H9 (cell line): ENCODE results near the gene MAPK8. TPM values are rescaled to one million over a fixed set of nuclear protein-coding genes. Genes with fewer than 3 reads are reported as not detected.

ENCODE experiments used
- DNase-seq: peaks from one replicate; pipeline ENCODE4 v3.0.0-alpha.2; 2017
- H2AFZ ChIP-seq: one replicate; pipeline ENCODE4 v1.6.1; 2013; ENCODE audit warnings: mild to moderate bottlenecking, low read length, control low read depth, moderate library complexity
- H2AK5ac ChIP-seq: 2 replicates; pipeline ENCODE4 v1.6.1; 2013; ENCODE audit warnings: low read length, control low read depth, mixed read lengths; ENCODE audit not compliant: insufficient read length
- H2BK120ac ChIP-seq: one replicate; pipeline ENCODE4 v1.6.1; 2013; ENCODE audit warnings: low read depth, mild to moderate bottlenecking, low read length, control low read depth, inconsistent platforms; ENCODE audit not compliant: poor library complexity, severe bottlenecking
- H2BK12ac ChIP-seq: 2 replicates; pipeline ENCODE4 v1.6.1; 2013; ENCODE audit warnings: low read length, control low read depth, mixed read lengths, low read depth; ENCODE audit not compliant: insufficient read length
- H2BK15ac ChIP-seq: 2 replicates; pipeline ENCODE4 v1.6.1; 2013; ENCODE audit warnings: low read depth, low read length, control low read depth
- H2BK20ac ChIP-seq: one replicate; pipeline ENCODE4 v1.6.1; 2013; ENCODE audit warnings: low read depth, mild to moderate bottlenecking, low read length, control low read depth, inconsistent platforms; ENCODE audit not compliant: poor library complexity, severe bottlenecking
- H2BK5ac ChIP-seq: 2 replicates; pipeline ENCODE4 v1.6.1; 2013; ENCODE audit warnings: low read length, control low read depth, mixed read lengths; ENCODE audit not compliant: insufficient read length
- H3K14ac ChIP-seq: 2 replicates; pipeline ENCODE4 v1.6.1; 2013; ENCODE audit warnings: low read length, control low read depth; ENCODE audit not compliant: insufficient read depth
- H3K18ac ChIP-seq: 2 replicates; pipeline ENCODE4 v1.6.1; 2013; ENCODE audit warnings: low read depth, mild to moderate bottlenecking, mixed read lengths, low read length, control low read depth; ENCODE audit not compliant: insufficient read length
- H3K23ac ChIP-seq: 2 replicates; pipeline ENCODE4 v1.6.1; 2013; ENCODE audit warnings: low read length, control low read depth, mixed read lengths, low read depth; ENCODE audit not compliant: insufficient read length
- H3K23me2 ChIP-seq: 2 replicates; pipeline ENCODE4 v1.6.1; 2013; ENCODE audit warnings: low read depth, mild to moderate bottlenecking, mixed read lengths, low read length, control low read depth; ENCODE audit not compliant: insufficient read length, poor library complexity, severe bottlenecking
- H3K27ac ChIP-seq: 2 replicates; pipeline ENCODE4 v1.5.1; 2013; ENCODE audit warnings: low read length, control low read depth, mixed read lengths, low read depth; ENCODE audit not compliant: insufficient read length
- H3K27me3 ChIP-seq: 2 replicates; pipeline ENCODE4 v1.6.1; 2013; ENCODE audit warnings: low read length, control low read depth, inconsistent platforms; ENCODE audit not compliant: insufficient read depth
- H3K4ac ChIP-seq: 2 replicates; pipeline ENCODE4 v1.6.1; 2013; ENCODE audit warnings: low read depth, mild to moderate bottlenecking, control low read depth, inconsistent platforms, low read length, moderate library complexity
- H3K4me1 ChIP-seq: 2 replicates; pipeline ENCODE4 v1.6.1; 2013; ENCODE audit warnings: low read length, control low read depth, inconsistent platforms; ENCODE audit not compliant: insufficient read depth
- H3K4me2 ChIP-seq: 2 replicates; pipeline ENCODE4 v1.6.1; 2013; ENCODE audit warnings: low read length, control low read depth, mixed read lengths; ENCODE audit not compliant: insufficient read length, insufficient read depth
- H3K56ac ChIP-seq: 2 replicates; pipeline ENCODE4 v1.6.1; 2013; ENCODE audit warnings: low read depth, mild to moderate bottlenecking, mixed read lengths, low read length, control low read depth; ENCODE audit not compliant: insufficient read length
- H3K79me1 ChIP-seq: 2 replicates; pipeline ENCODE4 v1.6.1; 2013; ENCODE audit warnings: low read depth, mild to moderate bottlenecking, moderate library complexity, low read length, control low read depth, inconsistent platforms; ENCODE audit not compliant: insufficient read depth, poor library complexity, severe bottlenecking
- H3K79me2 ChIP-seq: 2 replicates; pipeline ENCODE4 v1.6.1; 2013; ENCODE audit warnings: low read length, control low read depth, inconsistent platforms; ENCODE audit not compliant: insufficient read depth
- H3K9ac ChIP-seq: 2 replicates; pipeline ENCODE4 v1.6.1; 2013; ENCODE audit warnings: low read length, control low read depth, mixed read lengths; ENCODE audit not compliant: insufficient read length; ENCODE audit errors: extremely low read depth
- H3K9me3 ChIP-seq: one replicate; pipeline ENCODE4 v1.6.1; 2013; ENCODE audit warnings: low read depth, low read length, inconsistent platforms; ENCODE audit not compliant: control insufficient read depth
- H3T11ph ChIP-seq: one replicate; pipeline ENCODE4 v1.6.1; 2013; ENCODE audit warnings: mild to moderate bottlenecking, low read length, control low read depth, inconsistent platforms
- H4K20me1 ChIP-seq: one replicate; pipeline ENCODE4 v1.6.1; 2013; ENCODE audit not compliant: control insufficient read depth, insufficient read length, insufficient read depth
- H4K5ac ChIP-seq: 2 replicates; pipeline ENCODE4 v1.6.1; 2013; ENCODE audit warnings: low read depth, mild to moderate bottlenecking, mixed read lengths, low read length, control low read depth; ENCODE audit not compliant: insufficient read length
- H4K8ac ChIP-seq: replicated peaks from 2 replicates; pipeline ENCODE4 v1.6.1; 2013; ENCODE audit warnings: low read length, control low read depth, mixed read lengths, low read depth; ENCODE audit not compliant: insufficient read length
- H4K91ac ChIP-seq: 2 replicates; pipeline ENCODE4 v1.6.1; 2013; ENCODE audit warnings: low read depth, mild to moderate bottlenecking, moderate library complexity, mixed read lengths, low read length, control low read depth; ENCODE audit not compliant: insufficient read length
- H3K27ac Mint-ChIP-seq, 3 experiments: 2 replicates in 2 of 3; 3 replicates in 1 of 3; pipeline ENCODE4 v1.8.0; 2020 to 2021; ENCODE audit warnings: mixed read lengths in 3 of 3, mild to moderate bottlenecking in 1 of 3, moderate library complexity in 1 of 3
- H3K27me3 Mint-ChIP-seq: 2 replicates; pipeline ENCODE4 v1.8.0; 2021; ENCODE audit warnings: low read depth, mild to moderate bottlenecking, moderate library complexity, mixed read lengths
- H3K36me3 Mint-ChIP-seq, 3 experiments: 2 replicates in 2 of 3; 3 replicates in 1 of 3; pipeline ENCODE4 v1.8.0; 2020 to 2021; ENCODE audit warnings: low read depth in 3 of 3, mixed read lengths in 3 of 3; ENCODE audit not compliant: insufficient read depth in 1 of 3
- H3K4me1 Mint-ChIP-seq, 2 experiments: 2 replicates each; pipeline ENCODE4 v1.8.0; 2020; ENCODE audit warnings: mixed read lengths in 2 of 2
- H3K4me3 Mint-ChIP-seq, 2 experiments: 2 replicates in 1 of 2; 3 replicates in 1 of 2; pipeline ENCODE4 v1.8.0; 2020 to 2021; ENCODE audit warnings: mild to moderate bottlenecking in 2 of 2, mixed read lengths in 2 of 2, moderate library complexity in 1 of 2
- H3K9me3 Mint-ChIP-seq, 2 experiments: 2 replicates in 1 of 2; 3 replicates in 1 of 2; pipeline ENCODE4 v1.8.0; 2020; ENCODE audit warnings: mild to moderate bottlenecking in 2 of 2, mixed read lengths in 2 of 2, moderate library complexity in 1 of 2
- WGBS: extraction: QIAGEN DNeasy Blood & Tissue Kit; methylation state at CpG from one replicate; pipeline ENCODE4 v1.1.7; 2013; ENCODE audit warnings: missing lambda C conversion rate, low lambda C conversion rate, mixed read lengths; ENCODE audit not compliant: insufficient read length; ENCODE audit errors: extremely low coverage; 5-methylcytosine and 5-hydroxymethylcytosine counted together
- total RNA-seq: library from RNA; stranded (reverse); gene quantifications from 2 replicates; pipeline ENCODE4 v1.2.1, GENCODE V29; 2021
- TF ChIP-seq, protein P1 (sequence below): fragments of 200-600 bp; sonication (generic); conservative IDR thresholded peaks from 3 replicates; pipeline ENCODE4 v1.8.0; 2021; ENCODE audit warnings: antibody characterized with exemption, mild to moderate bottlenecking

Gene MAPK8
- total RNA-seq, 1 experiment from 2014 or later: 52.0 TPM

DNA sequence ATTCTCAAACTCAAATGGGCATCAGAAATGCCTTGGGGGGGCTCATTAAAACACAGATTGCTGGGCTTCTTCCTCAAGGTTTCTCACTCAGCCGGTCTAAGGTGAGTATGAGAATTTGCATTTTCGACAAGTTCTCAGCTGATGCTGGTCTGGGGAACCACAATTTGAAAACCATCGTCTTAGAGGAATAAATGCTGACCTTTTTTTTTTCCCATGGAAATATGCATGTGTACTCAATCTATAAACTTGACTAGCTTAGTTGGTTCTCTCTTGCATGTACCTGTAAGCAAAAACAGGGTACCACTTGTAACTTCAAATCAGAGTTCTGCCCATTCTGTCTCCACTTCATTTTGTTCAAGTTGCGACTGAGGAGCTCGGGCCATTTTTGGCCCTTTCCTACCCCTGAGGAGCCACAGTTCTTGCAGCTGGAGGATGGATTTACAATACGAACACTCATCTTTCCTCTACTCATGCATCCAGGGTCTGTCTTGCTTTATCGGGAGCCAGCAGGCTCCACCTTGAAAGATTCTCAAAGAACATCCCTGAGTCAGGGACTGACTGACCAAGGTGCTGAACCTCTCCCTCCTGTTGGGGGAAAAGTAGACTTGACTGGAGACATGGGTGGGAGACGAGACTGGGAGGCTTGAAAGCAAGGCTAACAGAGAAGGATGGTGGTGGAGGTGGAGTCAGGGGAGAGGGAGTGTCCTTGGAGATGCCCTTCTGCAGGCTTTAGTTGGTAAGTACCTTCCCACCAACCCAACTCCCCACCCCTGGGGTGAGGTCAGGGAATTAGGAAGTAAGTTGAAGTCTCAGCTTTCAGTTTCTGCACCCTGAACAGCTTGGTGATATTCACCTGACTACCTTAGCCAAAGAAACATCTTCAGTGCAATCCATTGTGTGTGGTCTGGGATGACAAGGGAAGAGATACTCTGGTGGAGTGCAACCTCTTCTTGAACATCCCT lies 3.7 kb upstream of the MAPK8 start:
- no peak overlapping the region for H4K91ac ChIP-seq
- H3K14ac ChIP-seq: no peak overlapping the region
- H4K20me1 ChIP-seq: no peaks in the 10 kb centered on the region
- no peak overlapping the region for H3K9ac ChIP-seq
- H3K27ac Mint-ChIP-seq: no peak overlapping the region
- no peak overlapping the region for H3T11ph ChIP-seq
- no CpG with 5 or more reads among the region's 8 CpGs for WGBS
- no peak overlapping the region for H2AFZ ChIP-seq
- no peak overlapping the region for H2BK15ac ChIP-seq
- H4K8ac ChIP-seq: no peak overlapping the region
- no peaks in the 10 kb centered on the region; the same call in 1 of the 2 replicates for H3K79me2 ChIP-seq
- DNase-seq: no peak
- no peaks in the 10 kb centered on the region for H3K23me2 ChIP-seq
- H2BK12ac ChIP-seq: no peak overlapping the region
- H3K18ac ChIP-seq: no peak overlapping the region
- H2BK5ac ChIP-seq: no peak overlapping the region
- no peak overlapping the region for H3K27ac ChIP-seq
- TF ChIP-seq, protein P1, sequence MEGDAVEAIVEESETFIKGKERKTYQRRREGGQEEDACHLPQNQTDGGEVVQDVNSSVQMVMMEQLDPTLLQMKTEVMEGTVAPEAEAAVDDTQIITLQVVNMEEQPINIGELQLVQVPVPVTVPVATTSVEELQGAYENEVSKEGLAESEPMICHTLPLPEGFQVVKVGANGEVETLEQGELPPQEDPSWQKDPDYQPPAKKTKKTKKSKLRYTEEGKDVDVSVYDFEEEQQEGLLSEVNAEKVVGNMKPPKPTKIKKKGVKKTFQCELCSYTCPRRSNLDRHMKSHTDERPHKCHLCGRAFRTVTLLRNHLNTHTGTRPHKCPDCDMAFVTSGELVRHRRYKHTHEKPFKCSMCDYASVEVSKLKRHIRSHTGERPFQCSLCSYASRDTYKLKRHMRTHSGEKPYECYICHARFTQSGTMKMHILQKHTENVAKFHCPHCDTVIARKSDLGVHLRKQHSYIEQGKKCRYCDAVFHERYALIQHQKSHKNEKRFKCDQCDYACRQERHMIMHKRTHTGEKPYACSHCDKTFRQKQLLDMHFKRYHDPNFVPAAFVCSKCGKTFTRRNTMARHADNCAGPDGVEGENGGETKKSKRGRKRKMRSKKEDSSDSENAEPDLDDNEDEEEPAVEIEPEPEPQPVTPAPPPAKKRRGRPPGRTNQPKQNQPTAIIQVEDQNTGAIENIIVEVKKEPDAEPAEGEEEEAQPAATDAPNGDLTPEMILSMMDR: no peak
- H2BK120ac ChIP-seq: no peak overlapping the region
- peaks cover 31% of the 10 kb centered on the region for H3K27me3 Mint-ChIP-seq
- no peak overlapping the region for H2BK20ac ChIP-seq
- H3K4me1 Mint-ChIP-seq: peaks cover 8 to 18% of the 10 kb centered on the region in 2 experiments
- no peaks in the 10 kb centered on the region for H3K79me1 ChIP-seq
- H3K4me2 ChIP-seq: no peak overlapping the region
- no peaks in the 10 kb centered on the region; a peak in 1 of 5 replicates for H3K9me3 Mint-ChIP-seq
- H3K4me1 ChIP-seq: no peaks in the 10 kb centered on the region
- no peak overlapping the region for H4K5ac ChIP-seq
- H3K27me3 ChIP-seq: no peaks in the 10 kb centered on the region
- no peak overlapping the region for H3K56ac ChIP-seq
- no peaks in the 10 kb centered on the region for H3K9me3 ChIP-seq
- H3K4ac ChIP-seq: no peak overlapping the region
- H3K36me3 Mint-ChIP-seq: peaks cover 0 to 3% (median 0%) of the 10 kb centered on the region in 3 experiments; a peak in 3 of 7 replicates
- H3K23ac ChIP-seq: no peak overlapping the region
- no peak overlapping the region for H3K4me3 Mint-ChIP-seq
- H2AK5ac ChIP-seq: no peak overlapping the region
